Mucosa of stomach (tissue), 1 donor: Measurements from ENCODE around the gene WWC1.

Experiments used
- H3K27me3 ChIP-seq: one replicate; pipeline ENCODE4 v1.7.0; 2013; ENCODE audit warnings: mild to moderate bottlenecking, low read length; ENCODE audit not compliant: control insufficient read depth, insufficient read depth
- H3K36me3 ChIP-seq: one replicate; pipeline ENCODE4 v1.7.0; 2013; ENCODE audit warnings: low read length; ENCODE audit not compliant: control insufficient read depth, insufficient read depth
- H3K4me1 ChIP-seq: one replicate; pipeline ENCODE4 v1.7.0; 2013; ENCODE audit warnings: mild to moderate bottlenecking, low read length; ENCODE audit not compliant: control insufficient read depth, insufficient read depth
- H3K4me3 ChIP-seq: one replicate; pipeline ENCODE4 v1.7.0; 2013; ENCODE audit warnings: low read length
- H3K9ac ChIP-seq: one replicate; pipeline ENCODE4 v1.7.0; 2013; ENCODE audit warnings: mild to moderate bottlenecking, low read length, moderate library complexity
- H3K9me3 ChIP-seq: one replicate; pipeline ENCODE4 v1.7.0; 2013; ENCODE audit warnings: mild to moderate bottlenecking, low read length, moderate library complexity; ENCODE audit not compliant: control insufficient read depth
- donor health status: Pancreatic carcinoma.

Gene WWC1

GRCh38 chr5:168382421-168382820 lies 91.0 kb downstream of the WWC1 start:
- H3K27me3 ChIP-seq = no peaks in the 10 kb centered on the region
- H3K4me1 ChIP-seq = peaks cover 9% of the 10 kb centered on the region
- H3K9me3 ChIP-seq = no peaks in the 10 kb centered on the region
- no peak overlapping the region for H3K9ac ChIP-seq
- no peak overlapping the region for H3K4me3 ChIP-seq
- H3K36me3 ChIP-seq = no peaks in the 10 kb centered on the region

- Histone ChIP-seq H3K9me3 (no peaks in the 10 kb centered on the region), H3K27me3 (no peaks in the 10 kb centered on the region), H3K36me3 (no peaks in the 10 kb centered on the region), H3K4me3 (no peak overlapping the region), H3K9ac (no peak overlapping the region), H3K4me1 (no peaks in the 10 kb centered on the region)
These were observed 99.0 kb downstream of the WWC1 start for GRCh38 chr5:168390491-168390890.

DNA sequence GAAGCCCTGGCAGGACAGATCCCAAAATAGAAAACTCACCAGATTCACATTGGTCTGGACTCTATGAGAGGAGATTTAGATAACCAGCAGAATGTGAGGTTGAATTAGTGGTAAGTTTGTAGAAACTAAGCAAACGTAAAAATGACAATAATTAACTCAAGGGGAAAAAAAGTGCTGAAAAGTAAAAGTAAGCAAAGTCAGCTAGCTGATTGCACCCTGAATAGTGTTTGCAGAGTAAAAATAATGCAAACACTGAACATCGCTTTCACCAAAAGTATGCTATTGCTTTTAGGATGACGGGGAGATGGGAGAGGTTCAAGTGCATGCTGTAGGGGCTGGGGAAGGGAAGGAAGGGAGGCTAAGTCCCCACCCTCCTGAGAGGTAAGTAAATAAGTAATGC lies 102.3 kb downstream of the WWC1 start:
- Histone ChIP-seq H3K9ac (no peak overlapping the region), H3K4me3 (no peak overlapping the region), H3K36me3 (no peaks in the 10 kb centered on the region), H3K4me1 (no peaks in the 10 kb centered on the region), H3K9me3 (no peaks in the 10 kb centered on the region), H3K27me3 (no peaks in the 10 kb centered on the region)

- Histone ChIP-seq H3K9ac (no peak overlapping the region), H3K4me1 (no peaks in the 10 kb centered on the region), H3K27me3 (no peaks in the 10 kb centered on the region), H3K36me3 (no peaks in the 10 kb centered on the region), H3K4me3 (no peak overlapping the region), H3K9me3 (no peaks in the 10 kb centered on the region)
These were observed 109.2 kb downstream of the WWC1 start for GRCh38 chr5:168400429-168401220.

GRCh38 chr5:168401226-168401625 lies 109.8 kb downstream of the WWC1 start:
- no peaks in the 10 kb centered on the region for H3K4me1 ChIP-seq
- no peak overlapping the region for H3K9ac ChIP-seq
- H3K36me3 ChIP-seq = no peaks in the 10 kb centered on the region
- no peaks in the 10 kb centered on the region for H3K27me3 ChIP-seq
- H3K4me3 ChIP-seq = no peak overlapping the region
- no peaks in the 10 kb centered on the region for H3K9me3 ChIP-seq

- no peaks in the 10 kb centered on the region for H3K27me3 ChIP-seq
- no peaks in the 10 kb centered on the region for H3K4me1 ChIP-seq
- no peaks in the 10 kb centered on the region for H3K36me3 ChIP-seq
- H3K9ac ChIP-seq = no peak overlapping the region
- no peak overlapping the region for H3K4me3 ChIP-seq
- H3K9me3 ChIP-seq = no peaks in the 10 kb centered on the region
These were observed 110.4 kb downstream of the WWC1 start for GRCh38 chr5:168401880-168402279.

DNA sequence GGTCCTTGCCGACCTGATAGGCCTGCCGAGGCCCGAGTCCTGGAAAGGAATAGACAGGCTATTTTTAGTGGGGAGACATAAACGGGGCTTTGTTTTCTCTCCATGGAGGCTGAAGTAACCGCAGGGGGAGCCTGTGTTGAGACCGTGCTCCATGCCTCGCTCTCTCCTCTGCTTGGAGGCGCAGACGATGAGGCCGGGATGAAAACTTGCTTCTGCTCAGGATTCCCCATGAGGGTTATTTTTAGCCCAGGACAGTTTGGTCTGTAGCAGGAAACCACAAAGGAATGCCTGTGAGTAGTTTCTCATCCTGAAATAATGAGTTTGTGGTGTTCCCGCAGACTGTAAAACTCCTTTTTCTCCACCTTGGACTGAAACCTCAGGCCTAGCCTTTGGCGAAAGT lies 112.9 kb downstream of the WWC1 start:
- no peaks in the 10 kb centered on the region for H3K27me3 ChIP-seq

GRCh38 chr5:168407211-168407610 lies 115.8 kb downstream of the WWC1 start:
- H3K36me3 ChIP-seq = no peaks in the 10 kb centered on the region
- no peaks in the 10 kb centered on the region for H3K9me3 ChIP-seq
- H3K4me1 ChIP-seq = no peaks in the 10 kb centered on the region
- H3K4me3 ChIP-seq = no peak overlapping the region
- H3K27me3 ChIP-seq = no peaks in the 10 kb centered on the region
- no peak overlapping the region for H3K9ac ChIP-seq

More for the DNA sequence above, 112.9 kb downstream of the WWC1 start:
- Histone ChIP-seq H3K9me3 (no peaks in the 10 kb centered on the region), H3K4me1 (no peaks in the 10 kb centered on the region), H3K9ac (no peak overlapping the region), H3K36me3 (no peaks in the 10 kb centered on the region), H3K4me3 (no peak overlapping the region)

DNA sequence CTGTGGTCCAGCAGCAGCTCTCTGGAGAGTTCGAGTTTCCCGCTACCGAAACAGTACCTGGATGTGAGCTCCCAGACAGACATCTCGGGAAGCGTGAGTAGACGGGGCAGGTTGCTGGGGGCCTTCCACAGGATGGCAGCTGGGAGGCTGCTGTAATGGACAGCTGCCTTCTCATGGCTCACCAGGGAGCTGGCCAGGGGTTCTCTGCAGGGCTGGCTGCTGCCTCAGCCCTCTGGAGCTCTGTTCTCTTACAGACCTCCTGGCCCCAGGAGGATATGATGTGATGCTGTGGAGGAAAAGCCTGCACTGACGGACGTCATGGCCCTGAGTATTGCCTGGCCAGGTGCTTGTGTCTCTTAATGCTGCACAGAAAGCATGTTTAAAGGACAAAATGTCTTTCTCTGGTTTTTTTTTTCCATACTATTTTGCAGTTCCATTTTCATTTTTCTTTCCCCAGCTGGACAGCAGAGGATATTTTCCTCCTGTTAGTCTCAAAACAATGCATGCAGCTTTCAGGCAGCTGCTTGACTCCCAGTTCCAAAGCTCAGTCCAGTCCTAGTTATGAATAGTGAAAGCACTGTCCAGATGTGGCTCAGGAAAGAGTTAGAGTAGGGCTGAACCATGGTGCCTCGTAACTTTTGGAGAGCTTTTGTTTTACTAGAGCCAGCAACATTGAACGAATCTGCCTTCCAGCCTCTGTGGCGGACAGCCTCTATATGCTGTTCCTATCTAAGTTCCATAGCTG lies 117.3 kb downstream of the WWC1 start:
- Histone ChIP-seq H3K9me3 (no peaks in the 10 kb centered on the region), H3K4me3 (no peak overlapping the region), H3K36me3 (no peaks in the 10 kb centered on the region), H3K4me1 (no peaks in the 10 kb centered on the region), H3K27me3 (no peaks in the 10 kb centered on the region), H3K9ac (no peak overlapping the region)

GRCh38 chr5:168409591-168410458 lies 118.4 kb downstream of the WWC1 start:
- H3K9me3 ChIP-seq = no peaks in the 10 kb centered on the region
- H3K4me1 ChIP-seq = no peaks in the 10 kb centered on the region
- no peak overlapping the region for H3K4me3 ChIP-seq
- no peaks in the 10 kb centered on the region for H3K36me3 ChIP-seq
- H3K27me3 ChIP-seq = no peaks in the 10 kb centered on the region
- H3K9ac ChIP-seq = no peak overlapping the region

DNA sequence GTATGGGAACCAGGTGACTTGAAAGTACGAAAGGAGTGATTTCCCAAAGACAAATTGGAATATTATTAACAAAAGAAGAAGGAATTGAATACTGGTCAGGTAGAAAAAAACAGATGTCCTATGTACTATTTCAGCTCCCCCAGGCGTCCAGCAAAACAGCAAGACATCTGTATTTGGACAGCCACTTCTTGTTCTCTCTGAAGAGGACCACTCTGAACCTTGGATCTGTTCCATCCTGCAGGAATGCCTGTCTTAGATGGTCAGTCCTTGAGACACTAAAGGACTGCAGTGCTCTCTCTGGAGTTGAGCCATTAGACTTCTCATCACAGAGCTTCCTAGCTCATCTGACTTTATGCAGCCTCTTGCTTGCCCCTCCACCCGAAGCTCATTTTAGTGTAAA lies 120.4 kb downstream of the WWC1 start:
- Histone ChIP-seq H3K9me3 (no peaks in the 10 kb centered on the region), H3K9ac (no peak overlapping the region), H3K4me3 (no peak overlapping the region), H3K36me3 (no peaks in the 10 kb centered on the region), H3K4me1 (no peaks in the 10 kb centered on the region), H3K27me3 (no peaks in the 10 kb centered on the region)

DNA sequence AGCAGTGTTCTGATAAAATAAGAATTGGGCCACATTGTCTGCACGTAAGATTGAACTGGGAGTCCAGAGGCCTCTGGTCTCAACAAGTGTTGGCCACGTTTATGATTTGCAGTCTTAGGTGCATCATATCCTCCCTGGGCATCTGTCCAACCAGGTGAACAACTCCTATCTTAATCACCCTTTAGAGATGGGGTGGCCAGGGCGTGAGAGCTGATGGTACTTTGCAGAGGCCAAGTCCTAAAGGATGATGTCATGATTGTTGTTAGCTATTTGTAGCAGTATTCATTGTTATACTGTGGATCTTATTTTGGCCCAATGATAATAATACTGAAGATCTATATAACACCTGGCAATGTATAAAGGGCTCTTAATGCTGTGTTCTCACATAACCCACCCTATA lies 121.6 kb downstream of the WWC1 start:
- Histone ChIP-seq H3K4me3 (no peak overlapping the region), H3K36me3 (no peaks in the 10 kb centered on the region), H3K27me3 (no peaks in the 10 kb centered on the region), H3K4me1 (no peaks in the 10 kb centered on the region), H3K9ac (no peak overlapping the region), H3K9me3 (no peaks in the 10 kb centered on the region)
